GM18951 (cell line): ENCODE data around the gene RAPGEF2.
"Not testable (repeated sequence)": the region's sequence is repeated elsewhere in the genome, so short reads cannot be mapped to it uniquely, and the experiment has no call there.

ENCODE experiments used
- POLR2A ChIP-seq: IDR thresholded peaks from 4 replicates; pipeline ENCODE4 v1.6.1; 2011; ENCODE audit warnings: mild to moderate bottlenecking; ENCODE audit not compliant: insufficient read length, insufficient read depth; ENCODE audit errors: extremely low read depth
- in situ Hi-C: fragments of 300-500 bp; cut with MboI; formaldehyde crosslinking; loops from one replicate; pipeline ENCODE4 v1.12.0; 2022; ENCODE audit warnings: low sequenced_read_pairs, mixed read lengths, inconsistent platforms; ENCODE audit not compliant: unreplicated experiment

RAPGEF2 gene

DNA sequence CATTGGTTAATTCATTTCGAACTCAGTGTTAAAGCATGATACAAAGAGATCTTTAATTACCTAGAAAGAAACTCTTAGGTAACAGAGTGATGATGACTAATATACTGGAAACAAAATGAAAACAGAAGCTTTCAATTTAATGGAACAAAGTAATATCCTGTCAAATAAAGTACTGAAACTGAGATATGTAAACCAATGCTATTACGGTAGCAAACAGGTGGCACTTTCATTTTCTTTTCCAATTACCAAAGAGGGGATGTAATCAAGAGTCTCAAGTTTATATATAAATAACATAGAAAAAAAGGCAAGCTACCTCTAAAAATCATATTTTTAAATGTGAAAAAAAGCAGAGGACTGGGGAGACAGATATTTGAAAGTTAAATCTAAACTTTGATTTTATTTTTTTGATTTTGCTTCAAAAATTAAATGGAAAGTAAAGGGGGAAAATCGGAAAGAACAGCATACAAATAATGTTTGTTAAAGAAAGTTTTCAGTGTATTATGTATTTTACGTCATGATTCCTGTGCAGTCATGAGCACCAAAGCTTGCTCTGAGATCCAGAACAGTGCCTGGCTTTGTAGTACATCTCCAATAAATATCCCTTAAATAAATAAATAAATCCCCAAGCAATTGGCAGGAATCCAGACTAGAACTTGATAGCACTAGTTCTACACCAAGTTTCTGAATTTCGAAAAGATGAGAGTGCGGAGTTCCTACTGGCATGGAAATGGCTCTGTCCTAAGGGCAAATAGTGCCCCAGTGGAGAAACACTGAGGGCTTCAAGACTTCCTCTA, 25.0 kb upstream of the RAPGEF2 start:
- TF ChIP-seq POLR2A: no peak
- in situ Hi-C loops: no loop called here

DNA sequence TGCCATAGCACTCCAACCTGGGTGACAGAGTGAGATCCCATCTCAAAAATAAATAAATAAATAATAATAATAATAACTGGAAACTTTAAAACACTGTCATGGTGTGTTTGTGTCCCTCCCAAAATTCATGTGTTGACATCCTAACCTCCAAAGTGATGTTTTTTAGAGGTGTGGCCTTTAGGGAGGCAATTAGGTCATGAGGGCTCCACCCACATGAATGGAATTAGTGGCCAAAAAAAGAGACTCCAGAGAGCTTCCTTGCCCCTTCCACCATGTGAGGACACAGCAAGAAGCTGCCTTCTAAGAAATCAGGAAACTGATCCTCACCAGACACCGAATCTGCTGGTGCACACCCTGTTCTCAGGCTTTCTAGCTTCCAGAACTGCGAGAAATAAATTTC, 23.8 kb upstream of the RAPGEF2 start:
- in situ Hi-C loops: no loop called here
- TF ChIP-seq POLR2A: no peak

DNA sequence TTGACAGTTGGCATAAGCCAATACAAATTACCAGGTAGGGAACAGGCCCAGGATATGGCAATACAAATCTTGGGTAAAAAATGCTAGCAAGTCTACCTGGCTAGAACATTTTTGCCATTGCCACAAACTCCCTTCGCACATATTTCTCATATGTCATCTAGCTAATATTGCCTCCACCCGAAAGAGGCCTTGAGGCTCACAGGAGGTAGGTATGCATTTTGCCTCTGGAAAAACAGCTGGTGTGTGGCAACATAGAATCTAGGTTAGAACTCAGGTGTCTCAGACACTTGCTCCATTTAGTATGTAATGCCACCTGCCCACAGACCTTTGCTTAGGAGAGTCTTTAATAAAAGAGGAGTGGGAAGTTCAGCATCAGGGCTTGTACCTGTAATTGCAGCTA, 16.3 kb upstream of the RAPGEF2 start:
- in situ Hi-C loops: no loop called here
- no peak for TF ChIP-seq POLR2A

DNA sequence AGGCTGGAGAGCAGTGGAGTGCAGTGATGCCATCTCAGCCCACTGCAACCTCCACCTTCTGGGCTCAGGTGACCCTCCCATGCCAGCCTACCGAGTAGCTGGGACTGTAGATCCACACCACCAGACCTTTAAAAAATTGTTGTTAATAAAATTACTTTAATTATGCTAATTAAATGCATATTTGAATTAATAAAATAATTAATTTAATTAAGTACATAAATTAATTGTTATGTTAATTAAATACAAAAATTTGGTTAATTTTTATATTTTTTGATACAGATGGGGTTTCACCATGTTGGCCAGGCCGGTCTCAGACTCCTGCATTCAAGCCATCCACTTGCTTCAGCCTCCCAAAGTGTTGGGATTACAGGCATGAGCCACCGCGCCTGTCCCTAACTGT, 12.6 kb upstream of the RAPGEF2 start:
- in situ Hi-C loops: no loop called here
- no peak for TF ChIP-seq POLR2A

DNA sequence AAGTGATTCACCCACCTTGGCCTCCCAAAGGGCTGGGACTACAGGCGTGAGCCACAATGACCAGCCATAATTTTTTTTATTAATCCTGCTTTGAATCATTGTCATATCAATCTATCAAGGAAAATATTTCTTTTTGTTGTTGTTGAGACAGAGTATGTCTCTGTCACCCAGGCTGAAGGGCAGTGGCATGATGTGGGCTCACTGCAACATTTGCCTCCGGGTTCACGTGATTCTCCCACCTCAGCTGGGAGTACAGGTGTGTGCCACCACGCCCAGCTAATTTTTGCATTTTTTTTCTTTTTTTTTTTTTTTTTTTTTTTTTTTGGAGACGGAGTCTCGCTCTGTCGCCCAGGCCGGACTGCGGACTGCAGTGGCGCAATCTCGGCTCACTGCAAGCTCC, 8.7 kb upstream of the RAPGEF2 start:
- in situ Hi-C loops: not testable (repeated sequence)

DNA sequence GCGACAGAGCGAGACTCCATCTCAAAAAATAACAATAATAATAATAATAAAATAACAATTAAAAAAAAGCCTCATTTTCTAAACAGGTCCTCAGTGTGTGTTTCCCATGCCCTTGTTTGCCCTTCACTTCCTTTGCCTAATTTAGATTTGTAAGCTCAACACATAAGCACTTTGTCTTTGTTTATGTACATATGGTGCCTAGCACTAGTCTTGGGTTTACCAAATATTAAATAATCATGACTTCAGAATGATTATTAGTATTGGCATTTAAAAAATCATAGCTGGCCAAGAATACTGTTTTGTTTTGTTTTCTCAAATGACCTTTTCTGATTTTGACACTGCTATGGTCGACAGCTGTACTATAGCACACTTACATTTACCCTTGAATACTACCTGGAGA, 6.4 kb upstream of the RAPGEF2 start:
- in situ Hi-C loops: no loop called here
- no peak for TF ChIP-seq POLR2A

DNA sequence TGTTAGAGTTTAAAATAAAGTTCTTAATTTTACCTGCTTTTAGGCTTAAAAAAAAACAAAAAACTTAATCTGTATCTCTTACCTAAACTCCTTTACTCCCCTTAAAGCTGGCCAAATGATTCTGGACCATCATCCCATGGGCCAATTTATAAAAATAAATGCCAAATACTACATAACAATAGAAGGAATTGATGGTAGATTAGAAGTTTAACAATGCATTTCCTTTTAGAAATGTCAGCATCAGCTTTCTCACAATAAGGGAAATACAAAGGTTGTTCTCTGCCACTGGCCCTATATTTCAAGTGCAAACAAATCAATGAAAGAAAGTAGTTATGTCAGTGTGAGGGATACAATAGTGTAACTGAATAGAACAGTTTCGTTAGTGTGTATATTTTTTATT, 5.7 kb upstream of the RAPGEF2 start:
- in situ Hi-C loops: no loop called here
- no peak for TF ChIP-seq POLR2A

DNA sequence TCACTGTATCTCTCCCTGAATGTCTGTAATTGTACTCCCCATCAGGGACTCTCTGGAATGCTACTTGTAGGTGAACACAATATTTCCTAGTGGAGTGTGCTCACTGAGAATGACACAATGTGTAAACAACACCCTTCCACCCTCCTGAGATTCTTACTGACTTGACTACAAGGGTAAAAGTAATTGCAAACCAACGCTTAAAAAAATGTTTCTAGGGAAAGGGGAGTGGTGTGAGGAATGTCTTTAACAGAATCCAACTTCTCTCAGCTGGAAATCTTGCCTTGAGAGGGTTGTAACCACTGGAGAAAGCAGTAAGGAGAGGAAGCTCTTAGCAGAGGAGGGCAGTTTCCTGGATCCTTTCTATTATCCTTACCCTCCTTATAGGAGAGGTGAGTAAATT, 5.1 kb upstream of the RAPGEF2 start:
- in situ Hi-C loops: no loop called here
- TF ChIP-seq POLR2A: no peak

DNA sequence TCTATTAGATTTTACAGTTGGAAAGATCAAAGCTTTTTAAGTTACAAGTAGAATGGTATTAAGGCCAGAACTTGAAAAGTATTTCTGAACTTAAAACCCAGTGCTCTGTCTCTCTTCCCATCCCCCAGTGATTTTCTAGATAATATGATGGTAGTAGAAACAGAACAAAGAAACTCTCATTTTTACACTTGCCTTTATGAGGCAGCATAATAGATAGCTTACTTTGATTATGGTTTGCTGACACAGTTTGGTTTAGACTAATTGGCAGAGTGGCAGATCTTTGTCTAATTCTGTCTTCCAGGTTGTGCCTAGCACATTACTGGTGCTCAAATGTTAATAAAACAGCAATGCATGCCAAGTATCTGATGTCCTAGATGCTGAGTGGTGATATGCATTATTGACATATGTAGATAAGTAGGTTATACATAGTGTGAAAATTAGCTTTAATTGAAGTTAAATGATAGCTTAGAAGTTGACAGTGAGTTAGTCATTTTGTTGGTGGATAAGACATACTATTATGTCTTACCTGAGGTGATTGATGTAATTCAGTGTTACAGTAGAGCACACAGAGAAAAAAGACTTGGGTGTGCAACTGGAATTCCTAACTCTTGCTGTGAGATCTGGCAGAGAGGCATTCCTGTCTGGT, 4.3 kb upstream of the RAPGEF2 start:
- in situ Hi-C loops: no loop called here
- no peak for TF ChIP-seq POLR2A

DNA sequence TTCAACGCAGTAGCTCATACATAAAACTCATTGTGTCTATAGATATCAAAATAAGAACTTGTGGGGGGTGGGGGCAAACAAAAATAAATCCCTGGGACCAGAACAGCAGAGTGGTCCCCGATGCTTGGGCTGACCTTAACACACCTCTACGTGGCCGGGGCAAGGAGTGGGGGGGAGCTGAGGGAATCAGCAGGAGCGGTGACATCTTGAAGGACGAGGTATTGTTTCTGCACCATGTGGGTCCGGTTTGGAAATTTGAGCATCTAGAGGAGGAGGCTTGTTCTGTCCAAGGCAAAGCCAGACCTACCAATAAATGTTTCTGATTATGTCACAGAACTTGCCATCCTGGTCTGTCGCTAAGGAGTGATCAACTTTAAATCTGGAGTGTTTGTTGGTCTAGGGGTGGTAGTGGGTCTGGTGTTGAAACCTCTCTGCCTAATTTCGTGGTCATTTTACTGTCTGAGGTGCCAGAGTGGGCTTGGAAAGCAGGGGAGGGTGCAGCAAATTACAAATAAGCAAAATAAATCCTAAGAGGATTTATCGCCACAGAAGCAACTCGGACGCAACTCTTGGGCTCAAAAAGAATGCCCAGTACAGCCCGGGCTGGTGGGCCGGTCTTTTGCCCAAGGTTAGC, 774 bp upstream of the RAPGEF2 start:
- TF ChIP-seq POLR2A: no peak
- in situ Hi-C loops: no loop called here

DNA sequence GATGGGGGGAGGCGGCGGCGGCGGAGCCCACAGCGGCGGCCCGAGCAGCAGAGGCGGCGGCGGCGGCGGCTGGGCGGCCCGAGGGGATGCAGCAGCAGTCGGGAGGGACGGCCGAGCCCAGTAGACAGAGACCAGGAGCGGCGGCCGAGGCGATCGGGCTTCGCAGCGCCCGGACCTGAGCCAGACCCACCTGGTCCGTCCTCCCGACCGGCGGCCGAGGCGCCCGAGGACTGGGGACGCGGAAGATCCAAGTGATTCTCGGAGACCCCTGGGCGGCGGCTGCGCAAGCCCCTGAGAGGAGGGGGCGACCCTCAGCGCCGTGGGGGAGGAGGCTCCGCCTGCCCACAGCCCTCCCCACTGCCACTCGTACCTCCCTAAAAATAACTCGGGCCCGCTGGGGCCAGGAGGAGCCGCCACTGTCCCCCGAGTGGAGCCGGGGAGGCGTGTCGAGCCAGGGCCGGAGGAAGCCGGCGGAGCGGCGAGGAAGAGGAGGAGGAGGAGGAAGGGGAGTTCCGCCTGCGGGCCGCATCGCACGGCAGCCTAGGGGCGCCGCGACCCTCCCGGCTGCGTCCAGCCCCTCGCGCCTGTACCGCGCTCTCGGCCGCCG, 608 bp downstream of the RAPGEF2 start:
- in situ Hi-C loops: no loop called here
- no peak for TF ChIP-seq POLR2A

DNA sequence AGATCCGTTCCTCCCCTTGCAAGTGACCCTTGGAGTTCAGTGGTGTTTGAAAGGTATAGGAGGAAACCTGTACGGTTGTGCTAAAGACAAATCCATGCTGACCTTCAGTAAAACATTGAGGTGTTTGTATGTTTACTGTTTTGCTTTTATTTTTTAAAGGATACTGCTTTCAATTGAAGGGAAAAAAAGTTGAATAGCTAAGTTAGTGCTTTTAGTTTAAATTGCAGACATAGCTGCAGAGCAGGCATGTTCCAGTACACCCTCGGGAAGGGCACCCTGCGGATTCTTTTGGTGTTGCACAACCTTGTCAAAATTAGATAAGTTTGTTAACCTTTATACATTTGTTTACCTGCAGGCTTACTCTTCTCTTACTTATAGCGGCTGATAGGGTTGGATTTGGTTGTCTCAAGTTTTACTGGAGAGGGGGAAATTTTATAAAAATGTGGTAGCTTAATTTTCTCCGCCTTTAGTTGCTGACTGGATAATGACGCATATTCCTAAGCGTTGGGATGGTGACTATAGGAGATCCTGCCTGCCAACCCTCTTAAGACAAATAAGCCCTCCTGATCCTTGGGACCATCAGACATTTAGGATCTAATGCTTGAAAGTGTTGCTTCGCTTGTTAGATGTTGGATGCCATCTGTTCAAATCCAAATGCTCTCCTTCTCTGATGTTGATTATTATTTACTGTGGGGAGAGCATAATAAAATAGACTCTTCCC, 2.0 kb downstream of the RAPGEF2 start:
- in situ Hi-C loops: no loop called here
- TF ChIP-seq POLR2A: no peak

DNA sequence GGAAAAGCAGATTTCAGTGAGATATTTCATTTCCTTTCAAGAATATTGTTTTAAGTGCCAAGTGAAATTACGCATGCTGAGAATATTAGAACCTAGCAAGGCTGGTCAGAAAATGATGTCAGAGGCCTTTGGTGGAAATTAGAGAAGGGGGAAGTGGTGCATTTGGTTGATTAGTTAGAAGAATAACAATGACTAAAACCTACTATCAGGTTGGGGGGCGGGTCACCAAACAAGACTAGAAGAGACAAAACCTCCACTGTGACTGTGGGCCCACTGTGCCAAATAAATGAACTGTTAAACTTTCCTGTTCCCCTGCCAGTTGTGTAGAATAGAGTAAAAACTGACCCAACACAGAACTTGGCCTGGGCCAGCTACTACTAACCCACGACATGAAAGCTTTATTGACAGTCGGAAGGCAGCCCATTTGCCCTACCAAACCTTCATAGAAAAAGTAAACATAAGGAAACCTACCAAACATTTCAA, 2.9 kb downstream of the RAPGEF2 start:
- in situ Hi-C loops: no loop called here

DNA sequence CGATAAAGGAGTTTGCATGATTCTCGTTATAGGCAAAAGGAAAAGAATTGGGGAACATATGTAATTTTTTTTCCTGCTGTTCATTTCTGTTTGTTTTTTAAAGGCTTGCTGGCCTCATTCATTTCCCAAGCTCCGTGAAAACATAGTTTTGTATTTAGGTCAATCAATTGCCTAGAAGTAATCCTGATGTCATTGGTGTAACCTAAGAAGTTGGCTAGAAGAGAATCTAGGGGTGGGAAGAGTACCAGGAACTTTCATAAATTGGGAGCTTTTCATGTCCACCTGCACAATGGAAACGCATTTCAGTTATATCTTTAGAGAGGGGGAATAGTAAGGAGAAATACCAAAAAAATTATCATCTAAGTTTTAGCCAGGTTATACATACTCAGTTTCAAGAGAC, 3.8 kb downstream of the RAPGEF2 start:
- in situ Hi-C loops: no loop called here
- no peak for TF ChIP-seq POLR2A

More for the DNA sequence above, 2.9 kb downstream of the RAPGEF2 start:
- no peak for TF ChIP-seq POLR2A
